Fibroblast of villous mesenchyme (primary cell): ENCODE measurements around the gene LRCH1. TPM values are rescaled to one million over a fixed set of nuclear protein-coding genes. Genes with fewer than 3 reads are reported as not detected.

Experiments
- DNase-seq: peaks from one replicate; pipeline ENCODE4 v3.0.0-alpha.2; 2010; ENCODE audit warnings: low read depth
- H3K4me3 ChIP-seq: 2 replicates; pipeline ENCODE4 v1.5.1; 2011; ENCODE audit warnings: low read depth, mild to moderate bottlenecking, low read length
- CTCF ChIP-seq: IDR thresholded peaks from 2 replicates; pipeline ENCODE4 v1.5.1; 2012; ENCODE audit warnings: low read depth, mild to moderate bottlenecking, low read length; ENCODE audit not compliant: insufficient read depth
- total RNA-seq: library from RNA; depleted of rRNA; stranded (reverse); fragments of >200 nt; gene quantifications from 2 replicates; pipeline ENCODE4 v1.2.3, GENCODE V29; 2012

The LRCH1 gene
- total RNA-seq, 1 donor: 9.1 TPM

- H3K4me3 ChIP-seq: no peak overlapping the region
- DNase-seq: no peak
- no peak for TF ChIP-seq CTCF
Measured at GRCh38 chr13:46544208-46544607, 8.8 kb upstream of the LRCH1 start.

- TF ChIP-seq CTCF: no peak
- DNase-seq: no peak
- H3K4me3 ChIP-seq: no peak overlapping the region
Measured at GRCh38 chr13:46544811-46545210, 8.2 kb upstream of the LRCH1 start.

GRCh38 chr13:46546084-46546768 lies 6.7 kb upstream of the LRCH1 start:
- TF ChIP-seq CTCF: no peak
- no peak for DNase-seq
- H3K4me3 ChIP-seq: no peak overlapping the region

- DNase-seq: no peak
- H3K4me3 ChIP-seq: no peak overlapping the region
- TF ChIP-seq CTCF: no peak
Measured at GRCh38 chr13:46550822-46551221, 2.1 kb upstream of the LRCH1 start.

GRCh38 chr13:46551410-46552302 lies 1.3 kb upstream of the LRCH1 start:
- peak; percentile 95 for TF ChIP-seq CTCF
- H3K4me3 ChIP-seq: peak overlapping the region; percentile 95
- DNase-seq: peak; percentile 77

- no peak for DNase-seq
- no peak for TF ChIP-seq CTCF
- peak overlapping the region; percentile 95 for H3K4me3 ChIP-seq
Measured at GRCh38 chr13:46552303-46552682, 677 bp upstream of the LRCH1 start.
